ENCODE data around the gene ERC1.
A peak's percentile ranks its signal among the peaks of the same experiment; 100 is the strongest.
"Not testable (repeated sequence)": the region's sequence is repeated elsewhere in the genome, so short reads cannot be mapped to it uniquely, and the experiment has no call there.

ERC1 gene

GRCh38 chr12:1329784-1330476 is 338.9 kb downstream of the ERC1 start:
- DNase-seq: no peak

GRCh38 chr12:1330477-1330827 is 339.4 kb downstream of the ERC1 start:
- no peak for DNase-seq

DNA sequence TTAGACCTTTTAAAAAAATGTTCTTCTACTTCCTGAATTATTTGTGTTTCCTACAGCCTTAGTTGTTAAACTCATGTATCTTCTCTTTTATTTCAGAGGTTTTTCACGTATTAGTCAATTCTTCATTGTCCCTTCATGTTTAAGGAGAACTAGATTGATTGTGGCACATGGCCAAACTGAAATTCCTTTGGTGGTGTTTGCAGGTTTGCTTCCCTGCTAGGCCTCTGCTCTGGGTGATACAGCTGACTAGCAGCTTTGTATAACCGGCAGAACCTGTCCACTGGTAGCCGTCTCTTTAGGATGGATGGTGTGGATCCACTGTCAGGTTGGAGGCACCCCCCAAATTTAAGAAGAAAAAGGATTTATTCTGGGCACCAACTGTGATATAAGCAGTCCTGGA is 341.3 kb downstream of the ERC1 start:
- peak; percentile 47 for DNase-seq

- no peak for DNase-seq
These were observed 347.6 kb downstream of the ERC1 start for GRCh38 chr12:1338483-1339177.

DNA sequence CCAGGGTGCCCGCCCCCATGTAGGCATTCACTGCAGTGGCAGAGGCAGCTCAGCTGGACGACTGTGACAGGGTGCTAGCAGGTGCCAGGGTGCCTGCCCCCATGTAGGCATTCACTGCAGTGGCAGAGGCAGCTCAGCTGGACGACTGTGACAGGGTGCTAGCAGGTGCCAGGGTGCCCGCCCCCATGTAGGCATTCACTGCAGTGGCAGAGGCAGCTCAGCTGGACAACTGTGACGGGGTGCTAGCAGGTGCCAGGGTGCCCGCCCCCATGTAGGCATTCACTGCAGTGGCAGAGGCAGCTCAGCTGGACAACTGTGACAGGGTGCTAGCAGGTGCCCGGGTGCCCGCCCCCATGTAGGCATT is 348.1 kb downstream of the ERC1 start:
- DNase-seq: not testable (repeated sequence)

DNA sequence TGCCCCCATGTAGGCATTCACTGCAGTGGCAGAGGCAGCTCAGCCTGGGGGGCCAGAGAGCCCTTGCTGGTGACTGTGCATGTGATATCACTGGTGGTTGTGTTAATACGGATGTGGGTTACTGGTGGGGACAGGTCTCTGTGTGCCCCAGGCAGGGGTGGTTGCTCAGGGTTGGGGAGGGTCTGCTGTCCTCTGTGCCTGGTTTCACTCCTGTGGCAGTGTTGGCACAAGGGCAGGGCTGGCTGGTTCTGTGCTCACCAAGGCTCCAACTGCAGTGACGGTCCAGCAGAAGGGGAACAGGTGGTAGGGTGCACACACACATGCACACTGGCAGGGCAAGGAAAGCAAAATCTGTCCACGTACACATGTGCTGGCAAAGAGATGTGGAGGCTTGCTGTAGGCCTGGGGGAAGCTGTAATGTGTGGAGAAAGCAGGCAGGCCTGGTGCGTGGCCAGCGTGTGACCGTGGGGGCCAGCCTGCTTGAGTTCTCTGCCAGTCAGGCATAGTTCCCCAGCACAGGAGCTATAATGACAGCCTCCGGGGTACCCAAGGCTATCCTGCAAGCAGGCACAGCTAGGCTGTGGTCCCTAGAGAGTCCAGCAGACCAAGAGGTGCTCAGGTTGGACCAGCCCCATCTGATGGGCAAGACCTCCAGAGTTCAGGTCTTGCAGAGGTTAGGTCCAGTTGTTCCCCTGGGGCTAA is 348.7 kb downstream of the ERC1 start:
- DNase-seq: no peak

GRCh38 chr12:1341270-1341669 is 350.2 kb downstream of the ERC1 start:
- not testable (repeated sequence) for DNase-seq

- no peak for DNase-seq
These were observed 352.4 kb downstream of the ERC1 start for GRCh38 chr12:1343422-1343821.

DNA sequence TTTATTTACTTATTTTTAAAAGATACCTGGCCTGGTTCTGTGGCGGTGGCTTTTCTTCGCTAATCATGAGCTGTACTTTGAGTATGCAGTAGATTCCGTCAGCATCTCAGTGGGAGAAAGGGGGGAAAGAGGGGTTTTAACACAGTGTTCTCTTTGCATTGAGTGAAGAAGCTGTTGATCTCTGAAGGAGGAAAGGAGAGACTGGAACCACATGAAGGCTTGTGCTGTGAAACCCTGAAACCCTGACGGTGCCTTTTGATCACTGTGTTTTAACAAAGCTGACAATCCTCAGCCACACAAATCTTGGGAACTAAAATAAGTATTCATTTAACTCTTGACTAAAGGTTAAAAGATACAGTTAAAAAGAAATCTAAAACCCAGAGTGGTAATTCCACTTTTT is 353.2 kb downstream of the ERC1 start:
- DNase-seq: no peak

- DNase-seq: peak; percentile 70
These were observed 355.1 kb downstream of the ERC1 start for GRCh38 chr12:1346126-1346525.

DNA sequence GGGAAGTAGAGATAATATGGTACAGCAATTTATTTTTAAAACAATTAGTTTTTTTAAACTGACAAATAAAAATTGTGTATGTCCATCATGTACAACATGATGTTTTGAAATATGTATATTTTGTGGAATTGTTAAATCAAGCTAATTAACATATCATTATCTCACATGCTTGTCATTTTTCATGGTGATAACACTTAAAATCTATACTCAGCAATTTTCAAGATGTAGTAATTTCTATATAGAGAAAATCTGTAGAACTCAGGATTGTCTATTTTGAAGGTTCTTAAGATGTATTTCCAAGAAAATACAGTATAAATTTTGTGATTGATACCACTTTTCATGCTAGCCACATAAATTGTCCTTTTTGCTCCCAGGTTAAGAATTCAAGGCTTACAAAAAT is 356.3 kb downstream of the ERC1 start:
- DNase-seq: no peak

DNA sequence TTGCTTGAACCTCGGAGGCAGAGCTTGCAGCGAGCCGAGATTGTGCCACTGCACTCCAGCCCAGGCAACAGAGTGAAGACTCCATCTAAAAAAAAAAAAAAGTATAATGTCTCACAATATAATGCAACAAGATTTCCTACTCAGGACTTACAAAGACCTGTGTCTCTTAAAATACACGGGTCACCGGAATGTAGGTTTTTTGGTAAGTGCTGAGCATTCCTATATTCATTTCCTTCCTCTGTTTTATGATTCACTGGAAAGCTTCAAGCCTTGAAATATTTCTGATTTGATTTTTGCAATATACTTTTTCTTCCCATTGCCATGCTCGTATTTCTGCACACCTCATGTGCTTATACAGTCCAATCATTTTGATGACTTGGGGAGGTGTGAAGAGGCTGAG is 357.6 kb downstream of the ERC1 start:
- peak; percentile 43 for DNase-seq

- peak; percentile 95 for DNase-seq
These were observed 359.3 kb downstream of the ERC1 start for GRCh38 chr12:1350055-1350933.

GRCh38 chr12:1350934-1351240 is 359.9 kb downstream of the ERC1 start:
- no peak for DNase-seq

- DNase-seq: peak; percentile 32
These were observed 360.9 kb downstream of the ERC1 start for GRCh38 chr12:1351926-1352325.

DNA sequence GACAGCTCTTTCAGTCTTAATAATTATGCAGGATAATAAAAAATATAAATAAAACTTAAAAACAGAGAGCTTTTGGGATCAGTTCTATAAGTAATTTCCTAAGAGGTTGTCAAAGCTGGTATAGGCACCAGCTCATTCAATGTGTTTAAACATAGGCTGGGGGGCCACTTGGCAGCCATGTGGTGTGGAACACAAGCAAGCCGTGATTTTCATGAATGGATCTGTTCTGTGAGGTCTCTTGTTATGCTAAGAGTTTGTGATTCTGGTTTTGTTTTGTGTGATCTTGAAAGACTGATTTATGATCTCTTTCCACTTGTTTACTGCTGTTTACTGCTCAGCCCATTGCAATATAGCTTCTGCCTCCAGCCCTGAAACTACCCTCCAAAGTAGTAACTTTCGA is 362.4 kb downstream of the ERC1 start:
- no peak for DNase-seq

DNA sequence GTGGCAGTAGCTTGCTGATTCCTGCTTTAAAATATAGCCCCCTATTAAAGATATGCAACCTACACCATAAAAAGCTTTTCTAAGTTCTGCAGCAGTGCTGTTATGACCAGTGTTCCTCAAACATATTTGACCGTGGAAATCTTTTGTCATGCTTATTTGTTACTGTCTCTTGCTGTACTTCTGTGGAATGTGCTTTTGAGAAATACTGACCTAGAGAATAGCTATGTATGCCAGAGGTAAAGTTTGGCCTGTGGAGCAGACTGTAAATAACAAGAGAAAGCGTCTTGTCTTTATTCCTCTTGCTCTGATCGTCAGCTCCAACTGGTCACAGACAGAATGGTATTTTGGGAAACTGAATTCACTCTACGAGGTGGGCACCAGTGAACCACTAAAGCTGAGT is 364.4 kb downstream of the ERC1 start:
- peak; percentile 30 for DNase-seq

- DNase-seq: not testable (repeated sequence)
These were observed 364.8 kb downstream of the ERC1 start for GRCh38 chr12:1355871-1356270.

DNA sequence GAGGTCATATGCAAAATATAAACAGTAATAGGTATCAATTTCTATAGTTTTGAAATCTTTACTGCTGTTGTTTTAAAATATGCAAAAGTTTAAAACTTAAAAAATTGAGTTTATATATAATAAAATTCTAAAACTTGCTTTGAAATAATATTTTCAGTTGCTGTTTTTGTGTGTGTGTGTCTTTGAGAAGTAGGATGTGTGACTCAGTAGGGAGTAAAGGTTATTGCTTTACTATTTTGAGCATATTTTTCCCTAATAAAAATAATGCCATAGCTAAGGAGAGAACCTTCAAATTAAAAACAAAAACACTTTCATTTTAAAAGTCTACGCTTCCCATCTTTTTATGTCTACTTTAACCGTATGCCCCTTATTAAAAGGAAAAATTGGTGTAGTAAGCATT is 365.3 kb downstream of the ERC1 start:
- DNase-seq: no peak

GRCh38 chr12:1357171-1357570 is 366.1 kb downstream of the ERC1 start:
- DNase-seq: peak; percentile 65

- no peak for DNase-seq
These were observed 366.7 kb downstream of the ERC1 start for GRCh38 chr12:1357711-1358110.

DNA sequence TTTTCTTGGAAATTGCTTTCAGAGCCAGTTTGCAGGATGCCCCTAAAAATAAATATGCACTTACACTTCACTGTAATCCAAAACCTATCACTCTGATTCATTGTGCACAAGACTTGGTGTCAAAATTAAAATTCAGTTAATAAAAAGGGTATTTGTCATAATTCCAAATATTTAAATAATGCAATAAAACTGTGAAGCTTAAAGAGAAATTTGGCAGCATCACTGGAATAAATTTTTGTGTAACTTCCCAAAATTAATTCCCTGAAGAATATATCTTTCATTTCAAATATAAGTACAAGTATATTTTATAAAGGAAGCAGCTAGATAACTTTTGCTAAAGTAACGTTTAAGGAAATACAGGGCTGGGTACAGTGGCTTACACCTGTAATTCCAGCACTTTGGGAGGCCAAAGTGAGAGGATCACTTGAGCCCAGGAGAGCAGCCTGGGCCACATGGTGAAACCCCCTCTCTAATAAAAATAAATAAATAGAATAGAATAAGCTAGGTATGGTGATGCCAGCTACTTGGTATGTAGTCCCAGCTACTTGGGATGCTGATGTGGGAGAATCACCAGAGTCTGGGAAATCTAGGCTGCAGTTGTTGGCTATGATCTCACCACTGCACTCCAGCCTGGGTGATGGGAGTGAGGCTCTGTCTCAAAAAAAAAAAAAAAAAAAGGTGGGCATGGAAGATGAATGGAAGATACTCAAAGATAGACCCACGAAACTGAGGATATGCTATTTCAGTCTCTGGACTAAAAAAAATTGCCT is 369.6 kb downstream of the ERC1 start:
- DNase-seq: peak; percentile 90
